ENCODE data around the gene CCNA1.
A peak's percentile ranks its signal among the peaks of the same experiment; 100 is the strongest.

CCNA1 gene

GRCh38 chr13:36432106-36432544 is at the start of gene CCNA1:
Gene CCNA1, plus strand, starts transcription at chr13:36432495. Its CDS starts 562 bp downstream, at chr13:36433057.
- DNase-seq (ENCODE audit: low read depth), result no peak
- no peak for TF ChIP-seq CTCF (IDR thresholded peaks at IDR 0.05; ENCODE audit: low read depth, low read length, missing control alignments)
- peak within 1 kb of the TSS; percentile 19 for H3K4me3 ChIP-seq (ENCODE audit: low read depth, low read length)

- no peak for TF ChIP-seq CTCF (IDR thresholded peaks at IDR 0.05; ENCODE audit: low read depth, low read length, missing control alignments)
- DNase-seq (ENCODE audit: low read depth), result no peak
- H3K4me3 ChIP-seq (ENCODE audit: low read depth, low read length), result no peak overlapping the region
Measured at GRCh38 chr13:36385489-36385888, 46.8 kb upstream of the CCNA1 start.

- DNase-seq (ENCODE audit: low read depth), result no peak
- no peak for TF ChIP-seq CTCF (IDR thresholded peaks at IDR 0.05; ENCODE audit: low read depth, low read length, missing control alignments)
- H3K4me3 ChIP-seq (ENCODE audit: low read depth, low read length), result no peak overlapping the region
Measured at GRCh38 chr13:36395280-36395679, 37.0 kb upstream of the CCNA1 start.

GRCh38 chr13:36405151-36405550 is 27.1 kb upstream of the CCNA1 start:
- TF ChIP-seq CTCF (IDR thresholded peaks at IDR 0.05; ENCODE audit: low read depth, low read length, missing control alignments), result no peak
- no peak for DNase-seq (ENCODE audit: low read depth)

GRCh38 chr13:36412736-36413135 is 19.6 kb upstream of the CCNA1 start:
- no peak overlapping the region for H3K4me3 ChIP-seq (ENCODE audit: low read depth, low read length)
- TF ChIP-seq CTCF (IDR thresholded peaks at IDR 0.05; ENCODE audit: low read depth, low read length, missing control alignments), result no peak
- DNase-seq (ENCODE audit: low read depth), result no peak

More at GRCh38 chr13:36405151-36405550, 27.1 kb upstream of the CCNA1 start:
- no peak overlapping the region for H3K4me3 ChIP-seq (ENCODE audit: low read depth, low read length)

- TF ChIP-seq CTCF (IDR thresholded peaks at IDR 0.05; ENCODE audit: low read depth, low read length, missing control alignments), result no peak
- DNase-seq (ENCODE audit: low read depth), result no peak
- H3K4me3 ChIP-seq (ENCODE audit: low read depth, low read length), result no peak overlapping the region
Measured at GRCh38 chr13:36413161-36413560, 19.1 kb upstream of the CCNA1 start.

- DNase-seq (ENCODE audit: low read depth), result no peak
- no peak for TF ChIP-seq CTCF (IDR thresholded peaks at IDR 0.05; ENCODE audit: low read depth, low read length, missing control alignments)
- H3K4me3 ChIP-seq (ENCODE audit: low read depth, low read length), result no peak overlapping the region
Measured at GRCh38 chr13:36414461-36414860, 17.8 kb upstream of the CCNA1 start.
